GM12878 (cell line): ENCODE results near the gene HEG1. TPM values are rescaled to one million over a fixed set of nuclear protein-coding genes. Genes with fewer than 3 reads are reported as not detected.

Experiments used
- ATAC-seq: fragments of 200-7000 bp; cut with Tn5 transposase; 3 replicates; pipeline ENCODE4 v1.9.1; 2020; ENCODE audit warnings: mild to moderate bottlenecking, moderate library complexity
- BruUV-seq: library from RNA; stranded (reverse); fragments of 400-500 nt; replicated peaks from 2 replicates; lab custom pipeline; 2021; lab: Mats Ljungman, UMichigan
- CTCF ChIA-PET: fragments of 300-600 bp; sonication (Branson Sonifier 250); formaldehyde crosslinking; extraction: SDS; loops from one replicate; lab custom pipeline; 2021; ENCODE audit warnings: inconsistent platforms; lab: Yijun Ruan, JAX
- POLR2A ChIA-PET: fragments of 350-600 bp; formaldehyde crosslinking; extraction: SDS; loops from one replicate; lab custom pipeline; 2021; ENCODE audit warnings: inconsistent platforms; lab: Charles Lee
- RAD21 ChIA-PET: fragments of 300-600 bp; sonication (Branson Sonifier 250); formaldehyde crosslinking; loops from one replicate; lab custom pipeline; 2023; ENCODE audit warnings: antibody characterized with exemption; ENCODE audit not compliant: unreplicated experiment; lab: Charles Lee
- SMC1A ChIA-PET: fragments of 300-600 bp; sonication (Branson Sonifier 250); formaldehyde crosslinking; loops from one replicate; lab custom pipeline; 2023; ENCODE audit not compliant: unreplicated experiment, uncharacterized antibody; lab: Charles Lee
- DNase-seq: peaks from one replicate; pipeline ENCODE4 v3.0.0-alpha.2; 2011; ENCODE audit warnings: low read depth, low spot score
- FAIRE-seq: peaks from 3 replicates; lab custom pipeline; 2011; peaks lifted over from hg19 to GRCh38; lab: Jason Lieb, UNC
- H2AFZ ChIP-seq: 2 replicates; pipeline ENCODE4 v1.6.0; 2011; ENCODE audit warnings: low read depth, low read length, control low read depth; ENCODE audit not compliant: control insufficient read depth
- H3K27ac ChIP-seq: 2 replicates; pipeline ENCODE4 v1.5.1; 2011; ENCODE audit warnings: control low read depth; ENCODE audit not compliant: control insufficient read depth, insufficient read depth
- H3K27me3 ChIP-seq, 2 experiments: replicated peaks in 1 of 2; 2 replicates each; pipeline versions ENCODE4 v1.6.0 to v1.6.1; 2011; ENCODE audit warnings: low read length in 1 of 2; ENCODE audit not compliant: control insufficient read depth in 2 of 2, insufficient read depth in 2 of 2
- H3K36me3 ChIP-seq, 2 experiments: 2 replicates each; pipeline ENCODE4 v1.5.1; 2011; ENCODE audit warnings: low read length in 1 of 2; ENCODE audit not compliant: control insufficient read depth in 2 of 2, insufficient read depth in 2 of 2
- H3K4me1 ChIP-seq: 2 replicates; pipeline ENCODE4 v1.6.1; 2011; ENCODE audit warnings: mild to moderate bottlenecking, low read length, moderate library complexity, mixed read lengths; ENCODE audit not compliant: control insufficient read depth, insufficient read depth
- H3K4me2 ChIP-seq: 2 replicates; pipeline ENCODE4 v1.6.0; 2011; ENCODE audit warnings: control low read depth; ENCODE audit not compliant: control insufficient read depth, insufficient read depth
- H3K4me3 ChIP-seq: fragments of 200-600 bp; sonication (generic); 2 replicates; pipeline ENCODE4 v1.5.1; 2016
- H3K79me2 ChIP-seq: 2 replicates; pipeline ENCODE4 v1.6.0; 2011; ENCODE audit warnings: low read length; ENCODE audit not compliant: control insufficient read depth, insufficient read depth
- H3K9ac ChIP-seq: 2 replicates; pipeline ENCODE4 v1.8.0; 2011; ENCODE audit warnings: low read length, control low read depth, mixed read lengths; ENCODE audit not compliant: control insufficient read depth, insufficient read depth
- H3K9me3 ChIP-seq: replicated peaks from 3 replicates; pipeline ENCODE4 v1.5.1; 2011; ENCODE audit warnings: mild to moderate bottlenecking, low read length; ENCODE audit not compliant: control insufficient read depth, insufficient read depth
- H4K20me1 ChIP-seq: 2 replicates; pipeline ENCODE4 v1.6.0; 2011; ENCODE audit not compliant: control insufficient read depth, insufficient read depth
- CEBPB ChIP-seq, 2 experiments: fragments of 150-350 bp in 1 of 2; IDR thresholded peaks; 2 replicates each; pipeline ENCODE4 v1.6.1; 2012 to 2014; ENCODE audit warnings: low read depth in 2 of 2, low read length in 2 of 2, borderline replicate concordance in 1 of 2, inconsistent platforms in 1 of 2
- EGR1 ChIP-seq, 2 experiments: IDR thresholded peaks; 1 replicate in 1 of 2; 2 replicates in 1 of 2; pipeline ENCODE4 v1.6.1; 2011 to 2012; ENCODE audit warnings: low read depth in 2 of 2, low read length in 2 of 2, borderline replicate concordance in 1 of 2, mild to moderate bottlenecking in 1 of 2, moderate library complexity in 1 of 2
- NFIC ChIP-seq: IDR thresholded peaks from 2 replicates; pipeline ENCODE4 v1.6.1; 2012; ENCODE audit warnings: low read depth, mild to moderate bottlenecking, inconsistent platforms, low read length, moderate library complexity
- NFXL1 ChIP-seq: fragments of 450-650 bp; IDR thresholded peaks from 2 replicates; pipeline ENCODE4 v1.6.1; 2017; ENCODE audit warnings: antibody characterized with exemption, mild to moderate bottlenecking, borderline replicate concordance
- NR2C2 ChIP-seq: IDR thresholded peaks from 2 replicates; pipeline ENCODE4 v1.6.1; 2011; ENCODE audit warnings: borderline replicate concordance, low read depth; ENCODE audit not compliant: control insufficient read depth, insufficient read length
- POU2F2 ChIP-seq: IDR thresholded peaks from 3 replicates; pipeline ENCODE4 v1.6.1; 2011; ENCODE audit warnings: low read depth, mild to moderate bottlenecking, low read length, borderline replicate concordance
- RAD51 ChIP-seq: fragments of 450-650 bp; IDR thresholded peaks from 2 replicates; pipeline ENCODE4 v1.6.1; 2016; ENCODE audit warnings: moderate library complexity, mild to moderate bottlenecking, inconsistent platforms
- RB1 ChIP-seq: fragments of 450-650 bp; formaldehyde crosslinking; IDR thresholded peaks from 2 replicates; pipeline ENCODE4 v1.6.1; 2017; ENCODE audit warnings: mild to moderate bottlenecking, borderline replicate concordance
- RBBP5 ChIP-seq: fragments of 200-600 bp; sonication (generic); conservative IDR thresholded peaks from 2 replicates; pipeline ENCODE4 v1.6.1; 2016
- RCOR1 ChIP-seq: conservative IDR thresholded peaks from 2 replicates; pipeline ENCODE4 v1.6.1; 2012; ENCODE audit warnings: low read depth, low read length, improper control_type of control experiment
- SMAD1 ChIP-seq: fragments of 450-650 bp; IDR thresholded peaks from 2 replicates; pipeline ENCODE4 v1.6.1; 2018; ENCODE audit warnings: mild to moderate bottlenecking, low read depth; ENCODE audit not compliant: partially characterized antibody
- SP1 ChIP-seq: IDR thresholded peaks from one replicate; pipeline ENCODE4 v1.6.1; 2011; ENCODE audit warnings: low read depth, low read length
- STAT1 ChIP-seq: fragments of 450-650 bp; conservative IDR thresholded peaks from 2 replicates; pipeline ENCODE4 v1.6.1; 2014; ENCODE audit warnings: antibody characterized with exemption, mild to moderate bottlenecking
- TCF12 ChIP-seq: IDR thresholded peaks from 2 replicates; pipeline ENCODE4 v1.6.1; 2011; ENCODE audit warnings: low read depth, mild to moderate bottlenecking, low read length
- WRNIP1 ChIP-seq: IDR thresholded peaks from 2 replicates; pipeline ENCODE4 v1.6.1; 2011; ENCODE audit warnings: low read depth, low read length, improper control_type of control experiment, borderline replicate concordance
- YY1 ChIP-seq: IDR thresholded peaks from 2 replicates; pipeline ENCODE4 v1.6.1; 2011; ENCODE audit warnings: low read depth, mild to moderate bottlenecking, low read length
- ZBED1 ChIP-seq: IDR thresholded peaks from 2 replicates; pipeline ENCODE4 v1.6.1; 2016; ENCODE audit warnings: borderline replicate concordance
- in situ Hi-C: fragments of 300-500 bp; cut with MboI; formaldehyde crosslinking; loops from 9 replicates; pipeline ENCODE4 v1.14.3; 2018; ENCODE audit warnings: mixed read lengths
- intact Hi-C: fragments of 100-400 bp; cut with micrococcal nuclease; formaldehyde crosslinking; loops from one replicate; pipeline ENCODE4 v1.14.2; 2022; ENCODE audit not compliant: unreplicated experiment
- polyA plus RNA-seq, 11 experiments: library from polyadenylated mRNA; depleted of rRNA in 4 of 11; unstranded in 6 of 11; stranded (reverse) in 5 of 11; fragments of >200 nt; fragmentation: Nextera tagmentation in 4 of 11; fragmentation: Illumina TruSeq in 1 of 11; extraction: Ambion mirVana in 4 of 11; extraction: Trizol in 1 of 11; gene quantifications; 1 replicate in 1 of 11; 2 replicates in 10 of 11; pipeline versions ENCODE4 v1.2.1 to v1.2.3, GENCODE V29; 2011 to 2016; ENCODE audit warnings: inconsistent platforms in 2 of 11, missing spikeins in 2 of 11, low read depth in 1 of 11
- total RNA-seq, 4 experiments: library from RNA; depleted of rRNA in 3 of 4; stranded (reverse); fragments of >200 nt in 3 of 4; fragmentation: Illumina TruSeq in 1 of 4; extraction: Trizol in 1 of 4; gene quantifications; 2 replicates each; pipeline versions ENCODE4 v1.2.1 to v1.2.3, GENCODE V29; 2013 to 2021
- TF ChIP-seq, protein P1 (sequence below): IDR thresholded peaks from 2 replicates; pipeline ENCODE4 v1.6.1; 2011; ENCODE audit warnings: borderline replicate concordance, low read depth, mild to moderate bottlenecking, moderate library complexity, mixed read lengths, low read length; ENCODE audit not compliant: insufficient read depth; ENCODE audit errors: extremely low read length

The HEG1 gene
- total and polyA plus RNA-seq, 10 of the 15 experiments (the other 5 are each of a cell fraction or from before 2014, with no cell fraction given), result 2.2 to 32.1 (median 7.6) TPM

DNA sequence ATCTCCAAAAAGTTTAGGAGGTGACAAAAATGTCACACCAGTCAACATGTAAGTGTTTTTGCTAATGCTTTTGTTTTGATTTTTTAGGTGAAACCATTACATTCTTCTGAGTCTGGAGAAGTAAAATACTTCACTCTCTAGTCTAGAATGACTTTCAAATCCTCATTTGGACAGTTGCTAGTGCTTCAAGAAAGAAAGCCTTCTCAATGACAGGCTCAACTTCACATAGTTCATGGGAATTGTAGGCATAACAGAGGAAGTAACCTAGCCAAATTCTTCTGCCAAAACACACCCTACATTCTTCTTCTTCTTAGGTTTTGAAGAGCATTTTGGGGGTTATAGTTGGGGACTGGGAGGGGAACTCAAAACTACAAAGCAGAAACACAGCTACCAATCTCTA, 29.4 kb upstream of the HEG1 start:
- in situ Hi-C loops, result no loop called here
- intact Hi-C loops, result no loop called here
- DNase-seq (no peak), FAIRE-seq (no peak), ATAC-seq (no peak)
- Histone ChIP-seq H3K4me2 (no peak overlapping the region), H3K36me3 (peaks cover 3 to 20% of the 10 kb centered on the region in 2 experiments), H2AFZ (no peak overlapping the region), H3K79me2 (no peaks in the 10 kb centered on the region; the same call in 1 of the 2 replicates), H3K27ac (no peak overlapping the region), H3K4me3 (no peak overlapping the region), H3K4me1 (no peaks in the 10 kb centered on the region), H3K27me3 (no peaks in the 10 kb centered on the region), H3K9ac (no peak overlapping the region), H3K9me3 (no peaks in the 10 kb centered on the region), H4K20me1 (no peaks in the 10 kb centered on the region)
- ChIA-PET RAD21 (interaction anchor here (1.2 kb wide), 1 partner anchor 35 kb away, joined by 3 read pairs; no protein-coding TSS in a partner anchor), SMC1A (interaction anchor here (1.0 to 1.3 kb wide), 2 partner anchors 21 to 32 kb away, joined by 3 read pairs; no protein-coding TSS in a partner anchor), POLR2A (no interaction called here), CTCF (no interaction called here)
- TF ChIP-seq EGR1 (IDR thresholded peaks at IDR 0.05; ENCODE audit: borderline replicate concordance in 1 of 2, low read depth in 2 of 2, low read length in 2 of 2), result no peak
- TF ChIP-seq NFIC, result no peak
- no peak for TF ChIP-seq STAT1
- TF ChIP-seq RBBP5, result no peak
- no peak for TF ChIP-seq RAD51
- TF ChIP-seq CEBPB (IDR thresholded peaks at IDR 0.05; ENCODE audit: borderline replicate concordance in 1 of 2, low read depth in 2 of 2, low read length in 2 of 2), result no peak
- no peak for TF ChIP-seq YY1
- no peak for TF ChIP-seq POU2F2
- TF ChIP-seq ZBED1, result no peak
- TF ChIP-seq SMAD1, result no peak
- TF ChIP-seq TCF12, result no peak
- no peak for TF ChIP-seq RCOR1
- no peak for TF ChIP-seq NFXL1
- TF ChIP-seq SP1, result no peak
- TF ChIP-seq, protein P1, sequence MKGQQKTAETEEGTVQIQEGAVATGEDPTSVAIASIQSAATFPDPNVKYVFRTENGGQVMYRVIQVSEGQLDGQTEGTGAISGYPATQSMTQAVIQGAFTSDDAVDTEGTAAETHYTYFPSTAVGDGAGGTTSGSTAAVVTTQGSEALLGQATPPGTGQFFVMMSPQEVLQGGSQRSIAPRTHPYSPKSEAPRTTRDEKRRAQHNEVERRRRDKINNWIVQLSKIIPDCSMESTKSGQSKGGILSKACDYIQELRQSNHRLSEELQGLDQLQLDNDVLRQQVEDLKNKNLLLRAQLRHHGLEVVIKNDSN, result no peak
- no peak for TF ChIP-seq NR2C2
- TF ChIP-seq RB1, result no peak
- no peak for TF ChIP-seq WRNIP1
- no TSS peak for BruUV-seq
